ENCODE data around the gene GAS6. TPM values are rescaled to one million over a fixed set of nuclear protein-coding genes. Genes with fewer than 3 reads are reported as not detected.

GAS6 gene
- total and polyA plus RNA-seq, 2 donors (not counting 3 experiments of a cell fraction or from before 2014, with no cell fraction given), result 69.2 to 109 TPM

- DNase-seq (ENCODE audit: low read depth, low spot score) (no peak), FAIRE-seq (no peak)
- Histone ChIP-seq H4K20me1 (replicated peaks; ENCODE audit: control insufficient read depth, extremely low read depth, insufficient read depth, low read length) (no peaks in the 10 kb centered on the region), H3K4me2 (ENCODE audit: insufficient read depth, low read length) (no peak overlapping the region), H3K4me3 (replicated peaks in 1 of 3; ENCODE audit: insufficient read depth in 1 of 3, low read depth in 1 of 3, low read length in 3 of 3) (no peak overlapping the region), H2AFZ (ENCODE audit: low read depth, low read length) (no peak overlapping the region), H3K9me1 (replicated peaks; ENCODE audit: control insufficient read depth, extremely low read depth, insufficient read depth, low read length) (no peaks in the 10 kb centered on the region), H3K4me1 (ENCODE audit: control insufficient read depth, extremely low read depth, insufficient read depth, low read length) (peaks cover 3% of the 10 kb centered on the region), H3K79me2 (ENCODE audit: control insufficient read depth, insufficient read depth, low read length) (no peaks in the 10 kb centered on the region), H3K9me3 (replicated peaks; ENCODE audit: control insufficient read depth, insufficient read depth, low read length) (no peaks in the 10 kb centered on the region), H3K27me3 (ENCODE audit: control insufficient read depth in 2 of 2, insufficient read depth in 2 of 2, low read length in 2 of 2) (no peaks in the 10 kb centered on the region), H3K27ac (ENCODE audit: insufficient read depth, low read depth, low read length) (no peak overlapping the region), H3K9ac (replicated peaks; ENCODE audit: extremely low read depth, insufficient read depth, low read length) (no peak overlapping the region), H3K36me3 (ENCODE audit: control insufficient read depth in 2 of 2, extremely low read depth in 1 of 2, insufficient read depth in 2 of 2, low read length in 2 of 2) (peaks cover 0 to 11% of the 10 kb centered on the region in 2 experiments)
- CTCF ChIA-PET, result interaction anchor here (0.7 to 2.3 kb wide), 6 partner anchors 18 to 102 kb away, joined by 3 to 12 read pairs (median 4); partner anchors contain the start of gene TMEM255B
- intact Hi-C loops (cut with micrococcal nuclease) (loop anchor here (1.0 kb wide), 1 partner anchor 42 kb away; no protein-coding TSS in a partner anchor), dilution Hi-C loops (cut with MboI; ENCODE audit: extremely low pct_ligation_motif_present, low sequenced_read_pairs) (no loop called here)
- TF ChIP-seq MYC (IDR thresholded peaks at IDR 0.05; ENCODE audit: low read depth, low read length), result no peak
- TF ChIP-seq POLR2A (IDR thresholded peaks at IDR 0.05; ENCODE audit: low read depth, low read length), result no peak
- TF ChIP-seq JUN (IDR thresholded peaks at IDR 0.05; ENCODE audit: borderline replicate concordance, insufficient read depth, insufficient read length, low read depth), result no peak
- TF ChIP-seq POLR2AphosphoS5 (IDR thresholded peaks at IDR 0.05; ENCODE audit: insufficient read depth, low read depth, low read length), result no peak
- TF ChIP-seq CTCF (IDR thresholded peaks at IDR 0.05; ENCODE audit: extremely low read depth in 1 of 2, insufficient read depth in 1 of 2, low read depth in 1 of 2, low read length in 2 of 2), result no peak
- TF ChIP-seq FOS (IDR thresholded peaks at IDR 0.05; ENCODE audit: borderline replicate concordance, insufficient read depth, low read length), result no peak
- TF ChIP-seq GATA2 (IDR thresholded peaks at IDR 0.05; ENCODE audit: insufficient read depth, insufficient read length, low read depth, low read length), result no peak
- POLR2A ChIA-PET, result no interaction called here
- BruUV-seq (replicated peaks), result no TSS peak
Observed at GRCh38 chr13:113802761-113803160, 61.1 kb downstream of the GAS6 start.

Data from endothelial cell of umbilical vein (primary cell).